A549 (cell line): ENCODE measurements around the gene ARHGAP31. TPM values are rescaled to one million over a fixed set of nuclear protein-coding genes. Genes with fewer than 3 reads are reported as not detected.
A peak's percentile ranks its signal among the peaks of the same experiment; 100 is the strongest.

Experiments
- ATAC-seq, 2 experiments: fragments of 200-7000 bp in 1 of 2; fragments of >200 bp in 1 of 2; cut with Nextera tagmentation in 1 of 2; cut with Tn5 transposase in 1 of 2; 3 replicates each; pipeline versions ENCODE4 v1.8.0 to v1.9.1; 2018 to 2020; ENCODE audit warnings: mild to moderate bottlenecking in 1 of 2, moderate library complexity in 1 of 2
- CTCF ChIA-PET: fragments of 300-600 bp; sonication (Branson Sonifier 250); formaldehyde crosslinking; extraction: SDS; loops from one replicate; lab custom pipeline; 2021; ENCODE audit warnings: antibody characterized with exemption, inconsistent platforms; lab: Yijun Ruan, JAX
- POLR2A ChIA-PET: fragments of 350-600 bp; formaldehyde crosslinking; extraction: SDS; loops from one replicate; lab custom pipeline; 2021; ENCODE audit warnings: antibody characterized with exemption, inconsistent platforms; lab: Yijun Ruan, JAX
- DNase-seq, 2 experiments: peaks; one replicate each; pipeline versions ENCODE4 v3.0.0 to v3.0.0-alpha.2; 2011 to 2016; ENCODE audit warnings: low read depth in 1 of 2, low spot score in 1 of 2
- FAIRE-seq: peaks from 2 replicates; lab custom pipeline; 2011; peaks lifted over from hg19 to GRCh38; lab: Jason Lieb, UNC
- H3K27ac ChIP-seq, 2 experiments: fragments of >200 bp; sonication (Bioruptor Twin); formaldehyde crosslinking; 3 replicates each; pipeline ENCODE4 v1.5.1; 2016 to 2017
- H3K4me1 ChIP-seq: fragments of >200 bp; sonication (Bioruptor Twin); formaldehyde crosslinking; 3 replicates; pipeline ENCODE4 v1.6.1; 2016
- H3K4me2 ChIP-seq: fragments of >200 bp; sonication (Bioruptor Twin); formaldehyde crosslinking; 3 replicates; pipeline ENCODE4 v1.6.1; 2016
- H3K4me3 ChIP-seq: fragments of >200 bp; sonication (Bioruptor Twin); formaldehyde crosslinking; 3 replicates; pipeline ENCODE4 v1.5.1; 2016
- H3K9me3 ChIP-seq: fragments of >200 bp; sonication (Bioruptor Twin); formaldehyde crosslinking; 3 replicates; pipeline ENCODE4 v1.6.1; 2016
- CBX8 ChIP-seq: fragments of 200-600 bp; sonication (generic); IDR thresholded peaks from 2 replicates; pipeline ENCODE4 v1.6.1; 2016
- CEBPB ChIP-seq, 2 experiments: fragments of >200 bp in 1 of 2; sonication (Bioruptor Twin) in 1 of 2; formaldehyde crosslinking in 1 of 2; IDR thresholded peaks; 2 replicates each; pipeline ENCODE4 v1.6.1; 2012 to 2016
- EHF ChIP-seq: fragments of 250-450 bp; sonication (Bioruptor Pico); IDR thresholded peaks from 2 replicates; pipeline ENCODE4 v1.5.0; 2020; ENCODE audit warnings: mild to moderate bottlenecking
- EP300 ChIP-seq, 2 experiments: fragments of >200 bp; sonication (Bioruptor Twin); formaldehyde crosslinking; IDR thresholded peaks; 2 replicates in 1 of 2; 3 replicates in 1 of 2; pipeline ENCODE4 v1.6.1; 2016 to 2017
- FOXS1 ChIP-seq: fragments of 250-450 bp; sonication (Bioruptor Pico); IDR thresholded peaks from 2 replicates; pipeline ENCODE4 v1.5.0; 2020; ENCODE audit warnings: mild to moderate bottlenecking, moderate library complexity
- GATA3 ChIP-seq: IDR thresholded peaks from 2 replicates; pipeline ENCODE4 v1.6.1; 2012; ENCODE audit warnings: borderline replicate concordance
- HDAC2 ChIP-seq: fragments of 200-600 bp; sonication (generic); IDR thresholded peaks from 2 replicates; pipeline ENCODE4 v1.6.1; 2016
- HEYL ChIP-seq: fragments of 250-450 bp; sonication (Bioruptor Pico); IDR thresholded peaks from 2 replicates; pipeline ENCODE4 v1.8.0; 2021; ENCODE audit warnings: mild to moderate bottlenecking, moderate library complexity
- HOXB5 ChIP-seq: fragments of 250-450 bp; sonication (Bioruptor Pico); IDR thresholded peaks from 2 replicates; pipeline ENCODE4 v1.5.0; 2020; ENCODE audit warnings: mild to moderate bottlenecking, moderate library complexity
- JUNB ChIP-seq: fragments of >200 bp; sonication (Bioruptor Twin); formaldehyde crosslinking; IDR thresholded peaks from 2 replicates; pipeline ENCODE4 v1.6.1; 2016
- MAFK ChIP-seq: fragments of 450-650 bp; IDR thresholded peaks from 2 replicates; pipeline ENCODE4 v1.6.1; 2014; ENCODE audit not compliant: partially characterized antibody
- MAZ ChIP-seq: fragments of 150-350 bp; IDR thresholded peaks from 2 replicates; pipeline ENCODE4 v1.6.1; 2014; ENCODE audit warnings: antibody characterized with exemption, low read depth, low read length, borderline replicate concordance
- NFE2L2 ChIP-seq: fragments of 150-350 bp; conservative IDR thresholded peaks from 2 replicates; pipeline ENCODE4 v1.6.1; 2014; ENCODE audit warnings: low read length
- POLR2A ChIP-seq: IDR thresholded peaks from 2 replicates; pipeline ENCODE4 v1.6.1; 2012; ENCODE audit warnings: mild to moderate bottlenecking, low read length
- POLR2AphosphoS2 ChIP-seq: conservative IDR thresholded peaks from 2 replicates; pipeline ENCODE4 v1.6.1; 2012; ENCODE audit warnings: low read length, improper control_type of control experiment, inconsistent platforms
- RARB ChIP-seq: fragments of 250-450 bp; sonication (Bioruptor Pico); IDR thresholded peaks from 2 replicates; pipeline ENCODE4 v1.8.0; 2021; ENCODE audit warnings: mild to moderate bottlenecking, moderate library complexity
- SREBF2 ChIP-seq: fragments of 450-650 bp; IDR thresholded peaks from 2 replicates; pipeline ENCODE4 v1.6.1; 2014; ENCODE audit warnings: mild to moderate bottlenecking, moderate library complexity
- TFCP2L1 ChIP-seq: fragments of 250-450 bp; sonication (Bioruptor Pico); IDR thresholded peaks from 2 replicates; pipeline ENCODE4 v1.5.0; 2021; ENCODE audit warnings: mild to moderate bottlenecking
- TP53 ChIP-seq: fragments of 250-450 bp; sonication (Bioruptor Pico); IDR thresholded peaks from 2 replicates; pipeline ENCODE4 v1.5.0; 2021; ENCODE audit warnings: mild to moderate bottlenecking, moderate library complexity
- ZSCAN20 ChIP-seq: fragments of 250-450 bp; sonication (Bioruptor Pico); IDR thresholded peaks from 2 replicates; pipeline ENCODE4 v1.8.0; 2022; ENCODE audit warnings: mild to moderate bottlenecking, moderate library complexity
- WGBS: methylation state at CpG from one replicate; pipeline ENCODE4 v1.1.6; 2017; ENCODE audit errors: missing lambda C conversion rate; 5-methylcytosine and 5-hydroxymethylcytosine counted together
- polyA plus RNA-seq, 4 experiments: library from polyadenylated mRNA; depleted of rRNA in 3 of 4; stranded (reverse); fragments of >200 nt; fragmentation: RNase III in 1 of 4; extraction: RNeasy Plus Mini Kit Qiagen cat#74134 plus additional on column Dnase treatment in 1 of 4; gene quantifications; 2 replicates in 3 of 4; 3 replicates in 1 of 4; pipeline ENCODE4 v1.2.3, GENCODE V29; 2011 to 2017
- TF ChIP-seq, protein P1 (sequence below): IDR thresholded peaks from 2 replicates; pipeline ENCODE4 v1.6.1; 2012
- TF ChIP-seq, protein P2 (sequence below): fragments of 450-650 bp; IDR thresholded peaks from 2 replicates; pipeline ENCODE4 v1.6.1; 2014; ENCODE audit warnings: antibody characterized with exemption
- TF ChIP-seq, protein P3 (sequence below): fragments of 250-450 bp; sonication (Bioruptor Pico); IDR thresholded peaks from 2 replicates; pipeline ENCODE4 v1.5.0; 2020; ENCODE audit warnings: low read depth, mild to moderate bottlenecking, moderate library complexity

The ARHGAP31 gene
- polyA plus RNA-seq, 2 of the 4 experiments (the other 2 are of a cell fraction): 0.93 to 1.3 TPM

DNA sequence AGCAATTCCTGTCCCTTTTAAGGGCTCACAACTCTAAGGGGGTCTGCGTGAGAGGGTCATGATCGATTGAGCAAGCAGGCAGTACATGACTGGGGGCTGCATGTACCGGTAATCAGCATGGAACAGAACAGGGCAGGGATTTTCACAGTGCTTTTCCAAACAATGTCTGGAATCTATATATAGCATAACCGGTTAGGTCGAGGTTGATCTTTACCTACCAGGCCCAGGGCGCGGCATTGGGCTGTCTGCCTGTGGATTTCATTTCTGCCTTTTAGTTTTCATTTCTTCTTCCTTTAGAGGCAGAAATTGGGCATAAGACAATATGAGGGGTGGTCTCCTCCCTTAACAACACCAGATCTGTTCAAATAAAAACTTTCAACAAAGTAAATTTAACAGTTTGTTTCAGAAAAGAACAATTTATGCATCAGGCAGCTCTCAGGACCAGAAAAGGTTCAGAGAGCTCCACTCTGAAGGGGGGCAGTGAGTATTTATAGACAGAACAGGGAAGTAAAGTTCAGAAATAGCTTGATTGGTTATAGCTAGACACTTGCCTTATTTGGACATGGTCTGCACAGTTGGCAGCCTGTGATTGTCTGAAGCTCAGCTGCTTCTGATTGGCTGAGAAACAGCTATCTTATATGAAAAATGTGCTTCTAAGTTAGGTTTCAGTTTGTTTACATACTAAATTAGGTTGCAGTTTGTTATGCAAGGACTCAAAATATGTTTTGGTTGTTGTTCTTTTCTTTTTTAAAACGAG, 36.4 kb upstream of the ARHGAP31 start:
- H3K4me1 ChIP-seq: no peaks in the 10 kb centered on the region
- ChIA-PET CTCF (interaction anchor here (0.6 to 3.6 kb wide), 6 partner anchors 17 to 376 kb away, joined by 3 to 18 read pairs (median 3); partner anchors contain the start of gene B4GALT4), POLR2A (no interaction called here)
- WGBS: 82% methylated on average over 8 of the region's 8 CpGs
- DNase-seq (peak in 1 of 2 experiments; percentile 63), ATAC-seq (peak in 1 of 2 experiments; percentile 67; a peak in 1 of 6 replicates), FAIRE-seq (no peak)
- no peak overlapping the region for H3K4me3 ChIP-seq
- no peak overlapping the region for H3K4me2 ChIP-seq
- no peak overlapping the region for H3K27ac ChIP-seq
- TF ChIP-seq, protein P1, sequence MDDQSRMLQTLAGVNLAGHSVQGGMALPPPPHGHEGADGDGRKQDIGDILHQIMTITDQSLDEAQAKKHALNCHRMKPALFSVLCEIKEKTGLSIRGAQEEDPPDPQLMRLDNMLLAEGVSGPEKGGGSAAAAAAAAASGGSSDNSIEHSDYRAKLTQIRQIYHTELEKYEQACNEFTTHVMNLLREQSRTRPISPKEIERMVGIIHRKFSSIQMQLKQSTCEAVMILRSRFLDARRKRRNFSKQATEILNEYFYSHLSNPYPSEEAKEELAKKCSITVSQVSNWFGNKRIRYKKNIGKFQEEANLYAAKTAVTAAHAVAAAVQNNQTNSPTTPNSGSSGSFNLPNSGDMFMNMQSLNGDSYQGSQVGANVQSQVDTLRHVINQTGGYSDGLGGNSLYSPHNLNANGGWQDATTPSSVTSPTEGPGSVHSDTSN: no peak
- no peak for TF ChIP-seq SREBF2
- TF ChIP-seq TFCP2L1: no peak
- no peak for TF ChIP-seq POLR2AphosphoS2
- TF ChIP-seq GATA3: no peak
- no peak for TF ChIP-seq HEYL (CRISPR knock-in tag)
- no peak for TF ChIP-seq ZSCAN20 (CRISPR knock-in tag)
- no peak for TF ChIP-seq EHF (CRISPR knock-in tag)
- TF ChIP-seq EP300 (IDR thresholded peaks at IDR 0.05): no peak
- TF ChIP-seq HOXB5: no peak
- no peak for TF ChIP-seq MAZ
- no peak for TF ChIP-seq CBX8
- no peaks in the 10 kb centered on the region for H3K9me3 ChIP-seq

DNA sequence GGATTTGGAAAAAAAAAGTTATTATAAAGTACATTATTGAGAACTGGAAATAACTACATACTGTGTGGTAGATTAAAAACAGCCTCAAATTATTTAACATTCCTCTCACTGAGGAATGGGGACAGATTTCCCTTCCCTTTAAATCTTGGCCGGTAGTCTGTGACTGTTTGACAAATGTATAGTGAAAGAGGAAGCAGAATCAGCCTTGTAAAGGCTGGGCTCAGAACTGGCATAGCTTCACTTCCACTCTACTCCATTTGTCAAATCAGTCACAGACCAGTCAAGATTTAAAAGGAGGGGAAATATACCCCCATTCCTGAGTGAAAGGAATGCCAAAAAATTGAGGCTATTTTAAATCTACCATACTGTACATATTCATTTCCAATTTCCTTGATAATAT, 35.3 kb upstream of the ARHGAP31 start:
- Histone ChIP-seq H3K4me3 (no peak overlapping the region), H3K4me2 (no peak overlapping the region), H3K27ac (no peak overlapping the region), H3K9me3 (no peaks in the 10 kb centered on the region), H3K4me1 (no peaks in the 10 kb centered on the region)
- no peak for DNase-seq
- TF ChIP-seq RARB (CRISPR knock-in tag) (no peak), CEBPB (IDR thresholded peaks at IDR 0.05) (no peak), SREBF2 (no peak), MAFK (no peak), NFE2L2 (no peak), HDAC2 (no peak), POLR2A (no peak), FOXS1 (CRISPR knock-in tag) (no peak), EHF (CRISPR knock-in tag) (no peak), JUNB (no peak), TP53 (CRISPR knock-in tag) (no peak), HOXB5 (no peak), MAZ (no peak), EP300 (IDR thresholded peaks at IDR 0.05) (no peak)
- TF ChIP-seq, protein P1: no peak
- TF ChIP-seq, protein P2, sequence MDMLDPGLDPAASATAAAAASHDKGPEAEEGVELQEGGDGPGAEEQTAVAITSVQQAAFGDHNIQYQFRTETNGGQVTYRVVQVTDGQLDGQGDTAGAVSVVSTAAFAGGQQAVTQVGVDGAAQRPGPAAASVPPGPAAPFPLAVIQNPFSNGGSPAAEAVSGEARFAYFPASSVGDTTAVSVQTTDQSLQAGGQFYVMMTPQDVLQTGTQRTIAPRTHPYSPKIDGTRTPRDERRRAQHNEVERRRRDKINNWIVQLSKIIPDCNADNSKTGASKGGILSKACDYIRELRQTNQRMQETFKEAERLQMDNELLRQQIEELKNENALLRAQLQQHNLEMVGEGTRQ: no peak
- TF ChIP-seq, protein P3, sequence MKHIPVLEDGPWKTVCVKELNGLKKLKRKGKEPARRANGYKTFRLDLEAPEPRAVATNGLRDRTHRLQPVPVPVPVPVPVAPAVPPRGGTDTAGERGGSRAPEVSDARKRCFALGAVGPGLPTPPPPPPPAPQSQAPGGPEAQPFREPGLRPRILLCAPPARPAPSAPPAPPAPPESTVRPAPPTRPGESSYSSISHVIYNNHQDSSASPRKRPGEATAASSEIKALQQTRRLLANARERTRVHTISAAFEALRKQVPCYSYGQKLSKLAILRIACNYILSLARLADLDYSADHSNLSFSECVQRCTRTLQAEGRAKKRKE (CRISPR knock-in tag): no peak
- FAIRE-seq: no peak
- no peak for ATAC-seq
- 77% methylated on average over 1 of the region's 1 CpG for WGBS
- ChIA-PET POLR2A (no interaction called here), CTCF (interaction anchor here (1.0 to 3.6 kb wide), 4 partner anchors 16 to 374 kb away, joined by 3 to 18 read pairs (median 8); partner anchors contain the start of genes B4GALT4 and TEX55)
